Sigmoid colon (tissue), 4 donors: ENCODE measurements around the gene EXOC1L.

ENCODE experiments used
- EP300 ChIP-seq, 4 donors: sonication (generic); formaldehyde crosslinking; IDR thresholded peaks; one replicate each; pipeline ENCODE4 v1.6.1; 2017; ENCODE audit warnings: antibody characterized with exemption in 4 of 4
- POLR2A ChIP-seq, 2 donors: fragments of 450-650 bp; IDR thresholded peaks; one replicate each; pipeline ENCODE4 v1.6.1; 2016; ENCODE audit warnings: antibody characterized with exemption in 2 of 2, mild to moderate bottlenecking in 2 of 2, moderate library complexity in 2 of 2
- POLR2AphosphoS5 ChIP-seq, 4 donors: sonication (generic); formaldehyde crosslinking; IDR thresholded peaks; one replicate each; pipeline ENCODE4 v1.6.1; 2017; ENCODE audit warnings: antibody characterized with exemption in 4 of 4
- TF ChIP-seq, protein P1 (sequence below), 4 experiments: fragments of 450-650 bp in 3 of 4; fragments of 200-600 bp in 1 of 4; IDR thresholded peaks; one replicate each; pipeline ENCODE4 v1.5.1; 2016 to 2019; ENCODE audit warnings: antibody characterized with exemption in 4 of 4, mild to moderate bottlenecking in 3 of 4, moderate library complexity in 2 of 4

DNA sequence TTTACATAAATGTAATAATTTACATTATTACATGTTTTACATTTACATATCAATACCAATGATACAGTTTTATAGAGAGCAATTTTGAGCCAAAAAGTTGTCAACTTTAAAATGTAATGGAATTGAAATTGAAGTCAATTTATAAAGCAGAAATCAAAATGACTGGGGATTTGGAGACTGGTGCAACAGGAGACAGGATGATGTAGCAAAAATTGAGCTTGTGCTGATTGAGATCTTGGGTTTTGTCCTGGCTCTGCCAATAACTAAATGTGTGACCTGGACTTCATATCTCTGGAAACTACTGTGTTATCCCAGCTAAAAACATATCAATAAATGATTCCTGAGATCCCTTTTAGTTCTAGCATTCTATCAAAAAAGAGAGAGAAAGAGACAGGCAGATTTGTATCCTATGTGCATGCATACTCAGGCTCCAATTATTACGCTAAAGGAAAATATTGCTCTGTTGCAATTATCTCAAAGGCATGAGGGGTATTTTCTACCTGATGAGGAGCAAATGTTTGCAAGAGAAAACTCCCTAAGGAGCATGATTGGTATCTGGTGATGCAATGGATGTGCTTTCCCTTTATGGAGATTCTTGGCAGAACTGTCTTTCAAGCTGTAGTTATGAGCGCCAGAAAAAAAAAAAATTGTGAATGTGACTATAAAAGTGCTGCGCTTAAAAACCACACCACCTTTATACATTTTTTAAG lies 14.7 kb downstream of the EXOC1L start:
- TF ChIP-seq, protein P1, sequence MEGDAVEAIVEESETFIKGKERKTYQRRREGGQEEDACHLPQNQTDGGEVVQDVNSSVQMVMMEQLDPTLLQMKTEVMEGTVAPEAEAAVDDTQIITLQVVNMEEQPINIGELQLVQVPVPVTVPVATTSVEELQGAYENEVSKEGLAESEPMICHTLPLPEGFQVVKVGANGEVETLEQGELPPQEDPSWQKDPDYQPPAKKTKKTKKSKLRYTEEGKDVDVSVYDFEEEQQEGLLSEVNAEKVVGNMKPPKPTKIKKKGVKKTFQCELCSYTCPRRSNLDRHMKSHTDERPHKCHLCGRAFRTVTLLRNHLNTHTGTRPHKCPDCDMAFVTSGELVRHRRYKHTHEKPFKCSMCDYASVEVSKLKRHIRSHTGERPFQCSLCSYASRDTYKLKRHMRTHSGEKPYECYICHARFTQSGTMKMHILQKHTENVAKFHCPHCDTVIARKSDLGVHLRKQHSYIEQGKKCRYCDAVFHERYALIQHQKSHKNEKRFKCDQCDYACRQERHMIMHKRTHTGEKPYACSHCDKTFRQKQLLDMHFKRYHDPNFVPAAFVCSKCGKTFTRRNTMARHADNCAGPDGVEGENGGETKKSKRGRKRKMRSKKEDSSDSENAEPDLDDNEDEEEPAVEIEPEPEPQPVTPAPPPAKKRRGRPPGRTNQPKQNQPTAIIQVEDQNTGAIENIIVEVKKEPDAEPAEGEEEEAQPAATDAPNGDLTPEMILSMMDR (IDR thresholded peaks at IDR 0.05): no peak
- TF ChIP-seq EP300 (IDR thresholded peaks at IDR 0.05): no peak
- no peak for TF ChIP-seq POLR2A (IDR thresholded peaks at IDR 0.05)
- TF ChIP-seq POLR2AphosphoS5 (IDR thresholded peaks at IDR 0.05): no peak
